Activated CD8-positive, alpha-beta memory T cell treated with anti-CD3 and anti-CD28 coated beads for 4 hours (primary cell): ENCODE measurements around the gene OLA1.
A peak's percentile ranks its signal among the peaks of the same experiment; 100 is the strongest.

Experiments
- DNase-seq, 2 donors: peaks; one replicate each; pipeline ENCODE4 v3.0.0-alpha.2; 2020; ENCODE audit warnings: low read depth in 2 of 2

Gene OLA1

GRCh38 chr2:174066871-174067270 lies 181.5 kb downstream of the OLA1 start:
- DNase-seq = no peak

- DNase-seq = no peak
These were observed 184.7 kb downstream of the OLA1 start for GRCh38 chr2:174063492-174064092.

GRCh38 chr2:174062934-174063333 lies 185.4 kb downstream of the OLA1 start:
- no peak for DNase-seq

GRCh38 chr2:174059884-174060244 lies 188.5 kb downstream of the OLA1 start:
- DNase-seq = no peak

GRCh38 chr2:174059178-174059883 lies 189.0 kb downstream of the OLA1 start:
- DNase-seq = no peak

GRCh38 chr2:174058456-174058855 lies 189.9 kb downstream of the OLA1 start:
- DNase-seq = no peak

- no peak for DNase-seq
These were observed 190.3 kb downstream of the OLA1 start for GRCh38 chr2:174058026-174058425.

GRCh38 chr2:174054926-174055325 lies 193.4 kb downstream of the OLA1 start:
- DNase-seq = no peak

- DNase-seq = no peak
These were observed 194.8 kb downstream of the OLA1 start for GRCh38 chr2:174053355-174054151.

GRCh38 chr2:174052584-174052976 lies 195.8 kb downstream of the OLA1 start:
- DNase-seq = no peak

GRCh38 chr2:174051741-174052583 lies 196.4 kb downstream of the OLA1 start:
- DNase-seq = no peak

- DNase-seq = no peak
These were observed 197.3 kb downstream of the OLA1 start for GRCh38 chr2:174051068-174051467.

- no peak for DNase-seq
These were observed 198.4 kb downstream of the OLA1 start for GRCh38 chr2:174049895-174050294.

- DNase-seq = no peak
These were observed 200.1 kb downstream of the OLA1 start for GRCh38 chr2:174048243-174048642.

- DNase-seq = no peak
These were observed 200.6 kb downstream of the OLA1 start for GRCh38 chr2:174047746-174048145.

- DNase-seq = no peak
These were observed 202.2 kb downstream of the OLA1 start for GRCh38 chr2:174046172-174046571.

GRCh38 chr2:174044556-174044955 lies 203.8 kb downstream of the OLA1 start:
- DNase-seq = no peak

- DNase-seq = no peak
These were observed 208.0 kb downstream of the OLA1 start for GRCh38 chr2:174040417-174040701.

- peak; percentile 66 to 73 for DNase-seq
These were observed 208.5 kb downstream of the OLA1 start for GRCh38 chr2:174039551-174040416.

GRCh38 chr2:174038462-174038861 lies 209.9 kb downstream of the OLA1 start:
- no peak for DNase-seq

- DNase-seq = no peak
These were observed 211.5 kb downstream of the OLA1 start for GRCh38 chr2:174036825-174037224.
